ENCODE results near the gene KHDC3L.

- TF ChIP-seq, protein P1, sequence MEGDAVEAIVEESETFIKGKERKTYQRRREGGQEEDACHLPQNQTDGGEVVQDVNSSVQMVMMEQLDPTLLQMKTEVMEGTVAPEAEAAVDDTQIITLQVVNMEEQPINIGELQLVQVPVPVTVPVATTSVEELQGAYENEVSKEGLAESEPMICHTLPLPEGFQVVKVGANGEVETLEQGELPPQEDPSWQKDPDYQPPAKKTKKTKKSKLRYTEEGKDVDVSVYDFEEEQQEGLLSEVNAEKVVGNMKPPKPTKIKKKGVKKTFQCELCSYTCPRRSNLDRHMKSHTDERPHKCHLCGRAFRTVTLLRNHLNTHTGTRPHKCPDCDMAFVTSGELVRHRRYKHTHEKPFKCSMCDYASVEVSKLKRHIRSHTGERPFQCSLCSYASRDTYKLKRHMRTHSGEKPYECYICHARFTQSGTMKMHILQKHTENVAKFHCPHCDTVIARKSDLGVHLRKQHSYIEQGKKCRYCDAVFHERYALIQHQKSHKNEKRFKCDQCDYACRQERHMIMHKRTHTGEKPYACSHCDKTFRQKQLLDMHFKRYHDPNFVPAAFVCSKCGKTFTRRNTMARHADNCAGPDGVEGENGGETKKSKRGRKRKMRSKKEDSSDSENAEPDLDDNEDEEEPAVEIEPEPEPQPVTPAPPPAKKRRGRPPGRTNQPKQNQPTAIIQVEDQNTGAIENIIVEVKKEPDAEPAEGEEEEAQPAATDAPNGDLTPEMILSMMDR (IDR thresholded peaks at IDR 0.05), result no peak
- TF ChIP-seq POLR2A (IDR thresholded peaks at IDR 0.05) (no peak), POLR2AphosphoS5 (IDR thresholded peaks at IDR 0.05) (no peak)
These were observed 545 bp downstream of the KHDC3L start for GRCh38 chr6:73362869-73363536.

All from gastroesophageal sphincter (tissue), 3 donors.